GM12875 (cell line): ENCODE measurements around the gene NHSL2.
A peak's percentile ranks its signal among the peaks of the same experiment; 100 is the strongest.

ENCODE experiments used
- H3K4me3 ChIP-seq: one replicate; pipeline ENCODE4 v1.5.1; 2011; ENCODE audit warnings: low read depth, low read length, control low read depth
- CTCF ChIP-seq: IDR thresholded peaks from 2 replicates; pipeline ENCODE4 v1.5.1; 2011; ENCODE audit warnings: low read depth, mild to moderate bottlenecking, control low read depth, inconsistent platforms, low read length, moderate library complexity, borderline replicate concordance; ENCODE audit not compliant: insufficient read depth

The NHSL2 gene

DNA sequence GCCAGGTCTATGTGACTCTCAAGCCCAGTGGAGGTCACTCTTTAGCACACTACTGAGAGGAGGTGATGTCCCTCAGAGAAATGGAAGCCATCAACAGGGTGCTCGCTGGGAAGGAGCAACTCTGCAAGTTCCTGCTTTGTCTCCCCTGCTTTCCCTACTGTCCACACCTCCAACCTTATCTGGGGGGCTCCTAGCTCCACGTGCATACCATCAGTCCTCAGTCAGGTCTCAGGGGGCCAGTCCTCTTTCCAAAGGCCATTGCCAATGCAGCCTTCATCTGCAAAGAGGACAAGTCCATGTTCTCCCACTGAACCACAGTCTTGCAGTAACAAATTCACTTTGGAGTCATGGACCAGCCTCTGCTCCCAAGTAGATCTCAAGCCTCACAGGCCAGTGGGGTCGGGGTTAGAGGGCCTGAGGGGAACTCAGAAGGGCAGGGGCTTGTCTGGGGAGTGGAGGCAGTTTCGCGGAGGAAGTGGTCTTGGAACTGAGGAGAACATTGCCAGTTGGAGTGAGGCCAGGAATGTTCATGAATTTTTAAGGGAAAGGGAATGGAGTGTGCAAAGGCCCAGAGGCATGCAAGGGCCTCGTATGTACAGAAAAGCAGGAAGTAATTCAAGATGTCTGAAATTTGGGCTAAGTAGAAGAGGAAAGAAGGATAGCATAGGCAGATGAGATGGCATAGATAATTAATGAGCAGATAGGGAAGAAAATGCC, 212.1 kb downstream of the NHSL2 start:
- TF ChIP-seq CTCF = no peak
- H3K4me3 ChIP-seq = no peak overlapping the region

GRCh38 chrX:72123471-72124185, 213.0 kb downstream of the NHSL2 start:
- no peak for TF ChIP-seq CTCF
- H3K4me3 ChIP-seq = no peak overlapping the region

DNA sequence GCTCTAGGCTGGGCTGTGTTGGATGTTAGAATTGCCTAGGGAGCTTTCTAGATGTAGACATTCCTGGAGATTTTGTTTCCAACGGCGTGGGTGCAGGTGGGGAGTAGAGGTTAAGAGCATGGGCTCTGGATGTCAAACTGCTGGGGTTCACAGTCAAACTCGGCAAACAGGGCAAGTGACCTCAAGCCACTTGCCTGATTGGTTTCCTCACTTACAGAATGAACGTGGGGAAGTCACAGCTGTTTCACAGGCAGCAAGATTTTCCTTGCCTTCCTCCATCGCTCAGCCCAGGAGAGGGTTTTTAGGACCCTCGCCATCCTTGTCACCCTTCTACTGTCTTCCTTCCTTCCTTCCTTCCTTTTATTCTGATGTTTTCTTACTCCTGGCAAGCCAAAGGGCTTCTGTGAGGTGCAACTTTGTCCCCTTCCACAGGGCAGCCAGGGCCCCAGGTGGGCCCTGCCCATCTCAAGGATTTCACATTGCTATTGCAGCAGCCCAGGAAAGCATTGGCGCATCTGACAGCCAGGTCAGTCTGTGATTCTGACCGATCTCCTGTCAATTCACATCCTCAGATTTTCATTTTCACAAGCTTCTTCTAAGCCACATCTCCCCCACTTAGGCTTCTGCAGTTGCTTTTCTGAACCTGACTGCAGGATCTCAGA, 214.0 kb downstream of the NHSL2 start:
- no peak overlapping the region for H3K4me3 ChIP-seq
- TF ChIP-seq CTCF = no peak

DNA sequence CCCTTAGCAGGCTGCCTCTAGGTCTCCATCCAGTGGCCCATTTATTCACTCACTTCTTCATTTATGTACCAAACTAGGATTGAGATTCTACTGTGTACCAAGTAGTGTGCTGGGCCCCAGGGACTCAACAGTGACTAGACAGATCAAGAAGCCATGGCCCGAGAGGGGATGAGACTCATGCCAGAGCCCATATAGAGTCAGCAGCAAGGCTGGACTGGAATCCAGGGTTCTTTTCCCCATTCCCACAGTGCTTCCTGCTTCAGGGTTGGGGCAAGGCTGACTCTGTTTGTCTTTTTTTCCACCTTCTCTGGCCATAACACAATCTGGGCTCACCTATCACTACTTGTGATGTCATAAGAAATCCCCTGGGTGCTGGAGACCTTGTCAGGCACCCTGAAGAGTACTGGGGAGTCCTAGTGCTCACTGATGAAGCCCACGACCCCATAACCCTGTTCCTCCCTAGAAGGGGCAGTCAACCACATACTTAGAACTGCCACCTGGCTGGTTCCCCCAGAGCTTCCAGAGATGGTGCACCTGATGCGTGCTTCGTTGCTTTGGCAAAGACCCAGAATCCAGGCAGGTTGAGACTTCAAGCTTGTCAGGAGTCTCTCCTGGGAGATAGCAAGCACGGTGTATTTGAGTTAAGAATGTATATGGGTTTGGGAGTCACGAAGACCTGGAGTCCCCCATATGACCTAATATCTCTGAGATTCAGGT, 214.8 kb downstream of the NHSL2 start:
- TF ChIP-seq CTCF = no peak

DNA sequence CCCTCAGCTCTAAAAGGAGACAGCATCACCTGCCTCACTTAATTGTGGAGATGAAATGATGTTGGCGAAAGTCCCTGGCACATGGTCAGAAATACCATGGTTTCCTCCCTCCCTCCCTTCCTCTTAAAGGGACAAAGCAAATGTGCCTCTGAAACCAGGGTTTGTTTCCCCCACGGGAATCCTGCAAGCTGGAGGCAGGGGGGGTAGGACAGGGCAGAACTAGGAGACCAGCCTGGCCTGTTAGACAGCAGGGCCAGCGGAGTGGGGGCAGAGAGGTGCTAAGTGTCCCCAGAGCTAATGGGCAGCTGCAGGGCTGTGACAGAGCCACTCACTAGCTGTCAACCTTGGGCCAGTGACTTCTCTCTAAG, 215.4 kb downstream of the NHSL2 start:
- H3K4me3 ChIP-seq = no peak overlapping the region
- no peak for TF ChIP-seq CTCF

More for the DNA sequence above, 214.8 kb downstream of the NHSL2 start:
- no peak overlapping the region for H3K4me3 ChIP-seq

GRCh38 chrX:72126539-72127140, 216.0 kb downstream of the NHSL2 start:
- TF ChIP-seq CTCF = peak; percentile 92
- H3K4me3 ChIP-seq = no peak overlapping the region
